H9 (cell line): ENCODE data around the gene FUT4. TPM values are rescaled to one million over a fixed set of nuclear protein-coding genes. Genes with fewer than 3 reads are reported as not detected.
A peak's percentile ranks its signal among the peaks of the same experiment; 100 is the strongest.

Experiments
- DNase-seq: peaks from one replicate; pipeline ENCODE4 v3.0.0-alpha.2; 2017
- H2AFZ ChIP-seq: one replicate; pipeline ENCODE4 v1.6.1; 2013; ENCODE audit warnings: mild to moderate bottlenecking, low read length, control low read depth, moderate library complexity
- H2AK5ac ChIP-seq: 2 replicates; pipeline ENCODE4 v1.6.1; 2013; ENCODE audit warnings: low read length, control low read depth, mixed read lengths; ENCODE audit not compliant: insufficient read length
- H2BK120ac ChIP-seq: one replicate; pipeline ENCODE4 v1.6.1; 2013; ENCODE audit warnings: low read depth, mild to moderate bottlenecking, low read length, control low read depth, inconsistent platforms; ENCODE audit not compliant: poor library complexity, severe bottlenecking
- H2BK12ac ChIP-seq: 2 replicates; pipeline ENCODE4 v1.6.1; 2013; ENCODE audit warnings: low read length, control low read depth, mixed read lengths, low read depth; ENCODE audit not compliant: insufficient read length
- H2BK15ac ChIP-seq: 2 replicates; pipeline ENCODE4 v1.6.1; 2013; ENCODE audit warnings: low read depth, low read length, control low read depth
- H2BK20ac ChIP-seq: one replicate; pipeline ENCODE4 v1.6.1; 2013; ENCODE audit warnings: low read depth, mild to moderate bottlenecking, low read length, control low read depth, inconsistent platforms; ENCODE audit not compliant: poor library complexity, severe bottlenecking
- H2BK5ac ChIP-seq: 2 replicates; pipeline ENCODE4 v1.6.1; 2013; ENCODE audit warnings: low read length, control low read depth, mixed read lengths; ENCODE audit not compliant: insufficient read length
- H3K14ac ChIP-seq: 2 replicates; pipeline ENCODE4 v1.6.1; 2013; ENCODE audit warnings: low read length, control low read depth; ENCODE audit not compliant: insufficient read depth
- H3K18ac ChIP-seq: 2 replicates; pipeline ENCODE4 v1.6.1; 2013; ENCODE audit warnings: low read depth, mild to moderate bottlenecking, mixed read lengths, low read length, control low read depth; ENCODE audit not compliant: insufficient read length
- H3K23ac ChIP-seq: 2 replicates; pipeline ENCODE4 v1.6.1; 2013; ENCODE audit warnings: low read length, control low read depth, mixed read lengths, low read depth; ENCODE audit not compliant: insufficient read length
- H3K23me2 ChIP-seq: 2 replicates; pipeline ENCODE4 v1.6.1; 2013; ENCODE audit warnings: low read depth, mild to moderate bottlenecking, mixed read lengths, low read length, control low read depth; ENCODE audit not compliant: insufficient read length, poor library complexity, severe bottlenecking
- H3K27ac ChIP-seq: 2 replicates; pipeline ENCODE4 v1.5.1; 2013; ENCODE audit warnings: low read length, control low read depth, mixed read lengths, low read depth; ENCODE audit not compliant: insufficient read length
- H3K27me3 ChIP-seq: 2 replicates; pipeline ENCODE4 v1.6.1; 2013; ENCODE audit warnings: low read length, control low read depth, inconsistent platforms; ENCODE audit not compliant: insufficient read depth
- H3K4ac ChIP-seq: 2 replicates; pipeline ENCODE4 v1.6.1; 2013; ENCODE audit warnings: low read depth, mild to moderate bottlenecking, control low read depth, inconsistent platforms, low read length, moderate library complexity
- H3K4me1 ChIP-seq: 2 replicates; pipeline ENCODE4 v1.6.1; 2013; ENCODE audit warnings: low read length, control low read depth, inconsistent platforms; ENCODE audit not compliant: insufficient read depth
- H3K4me2 ChIP-seq: 2 replicates; pipeline ENCODE4 v1.6.1; 2013; ENCODE audit warnings: low read length, control low read depth, mixed read lengths; ENCODE audit not compliant: insufficient read length, insufficient read depth
- H3K56ac ChIP-seq: 2 replicates; pipeline ENCODE4 v1.6.1; 2013; ENCODE audit warnings: low read depth, mild to moderate bottlenecking, mixed read lengths, low read length, control low read depth; ENCODE audit not compliant: insufficient read length
- H3K79me1 ChIP-seq: 2 replicates; pipeline ENCODE4 v1.6.1; 2013; ENCODE audit warnings: low read depth, mild to moderate bottlenecking, moderate library complexity, low read length, control low read depth, inconsistent platforms; ENCODE audit not compliant: insufficient read depth, poor library complexity, severe bottlenecking
- H3K79me2 ChIP-seq: 2 replicates; pipeline ENCODE4 v1.6.1; 2013; ENCODE audit warnings: low read length, control low read depth, inconsistent platforms; ENCODE audit not compliant: insufficient read depth
- H3K9ac ChIP-seq: 2 replicates; pipeline ENCODE4 v1.6.1; 2013; ENCODE audit warnings: low read length, control low read depth, mixed read lengths; ENCODE audit not compliant: insufficient read length; ENCODE audit errors: extremely low read depth
- H3K9me3 ChIP-seq: one replicate; pipeline ENCODE4 v1.6.1; 2013; ENCODE audit warnings: low read depth, low read length, inconsistent platforms; ENCODE audit not compliant: control insufficient read depth
- H3T11ph ChIP-seq: one replicate; pipeline ENCODE4 v1.6.1; 2013; ENCODE audit warnings: mild to moderate bottlenecking, low read length, control low read depth, inconsistent platforms
- H4K20me1 ChIP-seq: one replicate; pipeline ENCODE4 v1.6.1; 2013; ENCODE audit not compliant: control insufficient read depth, insufficient read length, insufficient read depth
- H4K5ac ChIP-seq: 2 replicates; pipeline ENCODE4 v1.6.1; 2013; ENCODE audit warnings: low read depth, mild to moderate bottlenecking, mixed read lengths, low read length, control low read depth; ENCODE audit not compliant: insufficient read length
- H4K8ac ChIP-seq: replicated peaks from 2 replicates; pipeline ENCODE4 v1.6.1; 2013; ENCODE audit warnings: low read length, control low read depth, mixed read lengths, low read depth; ENCODE audit not compliant: insufficient read length
- H4K91ac ChIP-seq: 2 replicates; pipeline ENCODE4 v1.6.1; 2013; ENCODE audit warnings: low read depth, mild to moderate bottlenecking, moderate library complexity, mixed read lengths, low read length, control low read depth; ENCODE audit not compliant: insufficient read length
- H3K27ac Mint-ChIP-seq, 3 experiments: 2 replicates in 2 of 3; 3 replicates in 1 of 3; pipeline ENCODE4 v1.8.0; 2020 to 2021; ENCODE audit warnings: mixed read lengths in 3 of 3, mild to moderate bottlenecking in 1 of 3, moderate library complexity in 1 of 3
- H3K27me3 Mint-ChIP-seq: 2 replicates; pipeline ENCODE4 v1.8.0; 2021; ENCODE audit warnings: low read depth, mild to moderate bottlenecking, moderate library complexity, mixed read lengths
- H3K36me3 Mint-ChIP-seq, 3 experiments: 2 replicates in 2 of 3; 3 replicates in 1 of 3; pipeline ENCODE4 v1.8.0; 2020 to 2021; ENCODE audit warnings: low read depth in 3 of 3, mixed read lengths in 3 of 3; ENCODE audit not compliant: insufficient read depth in 1 of 3
- H3K4me1 Mint-ChIP-seq, 2 experiments: 2 replicates each; pipeline ENCODE4 v1.8.0; 2020; ENCODE audit warnings: mixed read lengths in 2 of 2
- H3K4me3 Mint-ChIP-seq, 2 experiments: 2 replicates in 1 of 2; 3 replicates in 1 of 2; pipeline ENCODE4 v1.8.0; 2020 to 2021; ENCODE audit warnings: mild to moderate bottlenecking in 2 of 2, mixed read lengths in 2 of 2, moderate library complexity in 1 of 2
- H3K9me3 Mint-ChIP-seq, 2 experiments: 2 replicates in 1 of 2; 3 replicates in 1 of 2; pipeline ENCODE4 v1.8.0; 2020; ENCODE audit warnings: mild to moderate bottlenecking in 2 of 2, mixed read lengths in 2 of 2, moderate library complexity in 1 of 2
- WGBS: extraction: QIAGEN DNeasy Blood & Tissue Kit; methylation state at CpG from one replicate; pipeline ENCODE4 v1.1.7; 2013; ENCODE audit warnings: missing lambda C conversion rate, low lambda C conversion rate, mixed read lengths; ENCODE audit not compliant: insufficient read length; ENCODE audit errors: extremely low coverage; 5-methylcytosine and 5-hydroxymethylcytosine counted together
- total RNA-seq: library from RNA; stranded (reverse); gene quantifications from 2 replicates; pipeline ENCODE4 v1.2.1, GENCODE V29; 2021
- TF ChIP-seq, protein P1 (sequence below): fragments of 200-600 bp; sonication (generic); conservative IDR thresholded peaks from 3 replicates; pipeline ENCODE4 v1.8.0; 2021; ENCODE audit warnings: antibody characterized with exemption, mild to moderate bottlenecking

FUT4 gene
- total RNA-seq, 1 experiment from 2014 or later: 5.3 TPM

DNA sequence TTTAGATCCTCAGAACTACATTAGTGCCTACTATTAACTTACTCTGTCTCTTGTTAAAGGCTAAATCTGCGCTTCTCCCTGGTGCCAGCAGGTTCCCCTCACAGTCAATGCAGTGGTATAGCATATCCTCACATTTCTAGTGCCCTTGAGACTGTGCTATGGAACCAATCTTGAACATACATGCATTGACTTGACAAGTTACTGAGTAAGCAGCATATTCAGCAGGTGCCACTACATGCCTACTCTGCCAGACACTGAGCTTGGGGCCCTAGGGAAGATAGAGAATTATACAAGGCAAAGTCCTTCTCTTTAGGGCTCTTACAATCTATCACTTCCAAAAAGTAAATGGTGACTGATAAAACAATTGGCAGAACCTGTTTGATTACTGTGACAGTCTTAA, 3.2 kb downstream of the FUT4 start:
- no peak overlapping the region for H3K27ac Mint-ChIP-seq
- H3K23ac ChIP-seq: no peak overlapping the region
- no peak overlapping the region for H2BK5ac ChIP-seq
- H4K5ac ChIP-seq: no peak overlapping the region
- H3K27me3 ChIP-seq: peaks cover 9% of the 10 kb centered on the region; the same call in 1 of the 2 replicates
- H4K91ac ChIP-seq: no peak overlapping the region
- H2BK12ac ChIP-seq: no peak overlapping the region
- WGBS: no CpG with 5 or more reads among the region's 1 CpG
- no peak overlapping the region for H2AFZ ChIP-seq
- H3K4me1 ChIP-seq: no peaks in the 10 kb centered on the region; the same call in none of the 2 replicates
- H3K4me2 ChIP-seq: peak overlapping the region; percentile 13
- H3T11ph ChIP-seq: no peak overlapping the region
- peak overlapping the region in 1 of 2 experiments; percentile 22; a peak in 1 of 5 replicates for H3K4me3 Mint-ChIP-seq
- H3K23me2 ChIP-seq: peaks cover 15% of the 10 kb centered on the region
- H4K20me1 ChIP-seq: no peaks in the 10 kb centered on the region
- no peak overlapping the region for H2BK120ac ChIP-seq
- H3K9ac ChIP-seq: no peak overlapping the region
- peaks cover 2% of the 10 kb centered on the region; the same call in 1 of the 2 replicates for H3K79me2 ChIP-seq
- no peak overlapping the region for H4K8ac ChIP-seq
- H3K79me1 ChIP-seq: no peaks in the 10 kb centered on the region
- no peak overlapping the region for H3K56ac ChIP-seq
- H3K4me1 Mint-ChIP-seq: peaks cover 21 to 28% of the 10 kb centered on the region in 2 experiments
- no peak overlapping the region for H3K18ac ChIP-seq
- peaks cover 0 to 5% (median 0%) of the 10 kb centered on the region in 3 experiments; a peak in 1 of 7 replicates for H3K36me3 Mint-ChIP-seq
- no peak overlapping the region for H3K27ac ChIP-seq
- no peak overlapping the region for H3K14ac ChIP-seq
- H3K9me3 Mint-ChIP-seq: no peaks in the 10 kb centered on the region
- H2AK5ac ChIP-seq: no peak overlapping the region
- peaks cover 23% of the 10 kb centered on the region for H3K27me3 Mint-ChIP-seq
- no peak overlapping the region for H2BK15ac ChIP-seq
- DNase-seq: no peak
- H2BK20ac ChIP-seq: no peak overlapping the region
- no peak overlapping the region for H3K4ac ChIP-seq
- H3K9me3 ChIP-seq: no peaks in the 10 kb centered on the region
- TF ChIP-seq, protein P1, sequence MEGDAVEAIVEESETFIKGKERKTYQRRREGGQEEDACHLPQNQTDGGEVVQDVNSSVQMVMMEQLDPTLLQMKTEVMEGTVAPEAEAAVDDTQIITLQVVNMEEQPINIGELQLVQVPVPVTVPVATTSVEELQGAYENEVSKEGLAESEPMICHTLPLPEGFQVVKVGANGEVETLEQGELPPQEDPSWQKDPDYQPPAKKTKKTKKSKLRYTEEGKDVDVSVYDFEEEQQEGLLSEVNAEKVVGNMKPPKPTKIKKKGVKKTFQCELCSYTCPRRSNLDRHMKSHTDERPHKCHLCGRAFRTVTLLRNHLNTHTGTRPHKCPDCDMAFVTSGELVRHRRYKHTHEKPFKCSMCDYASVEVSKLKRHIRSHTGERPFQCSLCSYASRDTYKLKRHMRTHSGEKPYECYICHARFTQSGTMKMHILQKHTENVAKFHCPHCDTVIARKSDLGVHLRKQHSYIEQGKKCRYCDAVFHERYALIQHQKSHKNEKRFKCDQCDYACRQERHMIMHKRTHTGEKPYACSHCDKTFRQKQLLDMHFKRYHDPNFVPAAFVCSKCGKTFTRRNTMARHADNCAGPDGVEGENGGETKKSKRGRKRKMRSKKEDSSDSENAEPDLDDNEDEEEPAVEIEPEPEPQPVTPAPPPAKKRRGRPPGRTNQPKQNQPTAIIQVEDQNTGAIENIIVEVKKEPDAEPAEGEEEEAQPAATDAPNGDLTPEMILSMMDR: no peak
